Measurements from ENCODE around the gene OBSCN.

OBSCN gene

DNA sequence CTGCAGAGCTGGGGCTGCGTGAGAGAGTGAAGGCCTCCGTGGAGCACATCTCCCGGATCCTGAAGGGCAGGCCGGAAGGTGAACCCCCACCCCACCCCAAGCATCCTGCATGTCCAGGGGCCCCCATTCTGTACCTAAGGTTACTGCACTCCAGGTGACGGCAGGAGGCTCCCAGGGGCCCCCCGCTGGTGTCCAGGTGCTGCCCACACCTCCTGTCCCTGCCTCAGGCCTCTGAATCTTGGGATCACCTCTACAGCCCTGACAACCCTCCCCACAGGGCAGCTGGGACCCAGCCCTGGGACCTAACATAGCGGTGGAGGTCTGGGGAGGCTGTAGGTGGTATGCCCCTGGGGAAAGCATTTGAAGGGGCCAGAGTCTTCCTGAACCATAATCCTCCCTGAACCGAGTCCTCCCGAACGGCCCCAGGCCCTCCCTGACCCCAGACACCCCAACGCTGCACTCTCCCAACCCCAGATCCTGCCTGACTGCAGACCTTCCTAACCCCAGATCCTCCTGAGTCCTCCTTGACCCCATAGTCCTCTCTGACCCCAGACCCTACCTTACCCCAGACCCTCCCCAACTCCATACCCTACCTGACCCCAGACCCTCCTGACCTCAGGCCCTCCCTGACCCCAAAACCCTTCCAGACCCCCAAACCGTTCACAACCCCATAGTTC, 165.3 kb downstream of the OBSCN start:
- DNase-seq = no peak

GRCh38 chr1:228373681-228374571, 166.1 kb downstream of the OBSCN start:
- no peak for DNase-seq

GRCh38 chr1:228374711-228375577, 167.1 kb downstream of the OBSCN start:
- DNase-seq = peak; percentile 82

- no peak for DNase-seq
These were observed 167.9 kb downstream of the OBSCN start for GRCh38 chr1:228375578-228376261.

GRCh38 chr1:228376262-228376628, 168.4 kb downstream of the OBSCN start:
- DNase-seq = no peak

- no peak for DNase-seq
These were observed 169.1 kb downstream of the OBSCN start for GRCh38 chr1:228376651-228377631.

DNA sequence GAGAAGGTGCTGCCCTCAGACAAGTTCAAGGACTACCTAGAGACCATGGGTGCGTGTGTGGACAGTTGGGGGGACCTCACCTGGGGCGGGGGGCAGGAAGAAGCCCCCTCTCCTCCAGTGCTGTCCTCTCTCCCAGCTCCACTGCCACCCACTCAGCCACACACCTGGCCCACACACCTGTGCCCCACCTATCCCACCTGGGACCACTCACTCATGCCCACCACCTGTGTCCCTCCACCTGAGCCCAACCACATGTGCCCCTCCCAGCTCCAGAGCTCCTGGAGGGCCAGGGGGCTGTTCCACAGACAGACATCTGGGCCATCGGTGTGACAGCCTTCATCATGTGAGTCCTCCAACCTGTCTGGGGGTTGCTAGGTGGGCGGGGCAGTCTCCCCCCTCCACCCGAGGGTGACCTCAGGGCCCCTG, 169.8 kb downstream of the OBSCN start:
- DNase-seq = no peak

- DNase-seq = peak; percentile 47
These were observed 170.4 kb downstream of the OBSCN start for GRCh38 chr1:228378090-228378872.

- no peak for DNase-seq
These were observed 171.1 kb downstream of the OBSCN start for GRCh38 chr1:228378873-228379460.

DNA sequence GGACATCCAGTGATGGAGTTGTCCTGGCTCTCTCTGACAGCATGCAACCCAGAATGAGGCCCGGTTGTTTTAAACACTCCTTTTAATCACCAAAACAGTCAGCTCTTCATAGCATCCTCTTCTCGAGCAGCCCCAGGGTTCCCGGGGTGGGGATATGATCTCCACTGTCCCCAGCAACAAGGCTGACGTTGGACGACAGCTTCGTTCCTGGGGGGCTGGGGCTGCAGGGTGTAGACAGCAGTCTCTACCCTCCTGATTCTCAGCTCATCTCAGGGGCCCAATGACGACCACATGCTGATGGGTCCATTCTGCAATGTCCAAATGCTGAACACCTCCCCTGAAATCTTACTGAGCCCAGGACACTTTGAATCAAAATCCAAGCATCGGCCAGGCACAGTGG, 171.8 kb downstream of the OBSCN start:
- no peak for DNase-seq

- DNase-seq = no peak
These were observed 173.5 kb downstream of the OBSCN start for GRCh38 chr1:228381356-228381755.

DNA sequence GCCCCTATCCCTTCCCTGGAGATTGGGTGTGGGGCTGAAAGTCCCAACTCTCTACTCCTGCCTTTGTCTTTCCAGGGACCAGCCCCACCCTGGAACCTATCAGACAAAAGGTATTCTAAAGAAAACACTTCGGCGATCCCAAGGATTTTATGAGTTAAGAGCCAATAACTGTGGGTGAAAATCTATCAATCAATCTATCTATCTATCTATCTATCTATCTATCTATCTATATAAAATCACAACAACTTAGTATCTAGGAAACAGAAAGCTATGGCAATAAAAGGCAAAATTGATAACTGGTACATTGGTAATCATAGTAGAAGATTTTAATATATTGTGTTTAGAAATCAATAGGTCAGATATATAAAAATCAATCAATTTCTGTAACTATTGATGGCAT, 175.9 kb downstream of the OBSCN start:
- no peak for DNase-seq

GRCh38 chr1:228385232-228385631, 177.4 kb downstream of the OBSCN start:
- no peak for DNase-seq

DNA sequence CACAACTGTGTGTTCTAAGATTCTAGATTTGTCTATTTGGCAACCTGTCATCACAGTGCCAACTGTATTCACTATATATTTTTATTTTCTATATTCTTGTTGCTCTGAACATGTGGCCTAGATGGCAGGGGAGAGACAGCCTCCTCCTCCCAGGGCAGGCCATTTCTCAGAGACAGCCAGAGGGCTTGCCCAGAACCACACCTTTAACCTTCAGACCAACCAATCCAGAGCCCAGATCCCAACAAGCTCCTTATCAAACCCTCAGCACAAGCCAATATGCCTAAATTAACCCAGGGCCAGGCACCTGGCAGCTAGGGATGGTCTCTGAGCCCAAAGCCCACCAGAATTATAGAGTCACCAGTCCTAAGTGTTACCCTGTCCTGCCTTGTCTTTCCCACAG, 179.5 kb downstream of the OBSCN start:
- no peak for DNase-seq

- DNase-seq = no peak
These were observed 182.8 kb downstream of the OBSCN start for GRCh38 chr1:228390649-228391048.

DNA sequence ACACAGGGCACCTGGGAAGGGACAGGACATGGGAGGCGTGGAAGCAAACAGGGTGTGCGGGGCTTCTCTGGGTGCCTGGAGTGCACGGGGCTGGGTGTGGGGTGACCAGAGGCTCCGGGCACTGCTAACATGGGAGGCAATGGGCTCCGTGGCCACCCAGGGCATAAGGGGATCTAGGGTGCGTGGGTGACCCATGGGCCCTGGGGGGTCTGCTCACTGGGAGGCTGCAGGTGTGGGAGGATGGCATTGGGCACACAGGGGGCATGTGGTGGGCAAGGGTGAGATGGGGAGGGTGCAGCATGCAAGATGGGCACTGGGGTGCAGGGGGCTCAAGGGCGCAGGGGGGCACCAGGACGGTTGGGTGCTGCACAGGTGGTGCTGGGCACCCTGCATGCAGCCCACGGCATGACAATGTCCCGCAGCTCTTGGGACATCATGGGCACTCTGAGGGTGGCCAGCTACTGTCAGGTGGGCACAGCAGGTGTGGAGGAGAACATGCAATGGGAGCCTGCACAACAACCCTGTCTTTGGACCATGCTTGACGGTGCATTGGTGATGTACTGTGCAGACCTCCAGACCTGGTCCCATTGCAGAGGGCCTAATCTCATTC, 183.7 kb downstream of the OBSCN start:
- DNase-seq = no peak

DNA sequence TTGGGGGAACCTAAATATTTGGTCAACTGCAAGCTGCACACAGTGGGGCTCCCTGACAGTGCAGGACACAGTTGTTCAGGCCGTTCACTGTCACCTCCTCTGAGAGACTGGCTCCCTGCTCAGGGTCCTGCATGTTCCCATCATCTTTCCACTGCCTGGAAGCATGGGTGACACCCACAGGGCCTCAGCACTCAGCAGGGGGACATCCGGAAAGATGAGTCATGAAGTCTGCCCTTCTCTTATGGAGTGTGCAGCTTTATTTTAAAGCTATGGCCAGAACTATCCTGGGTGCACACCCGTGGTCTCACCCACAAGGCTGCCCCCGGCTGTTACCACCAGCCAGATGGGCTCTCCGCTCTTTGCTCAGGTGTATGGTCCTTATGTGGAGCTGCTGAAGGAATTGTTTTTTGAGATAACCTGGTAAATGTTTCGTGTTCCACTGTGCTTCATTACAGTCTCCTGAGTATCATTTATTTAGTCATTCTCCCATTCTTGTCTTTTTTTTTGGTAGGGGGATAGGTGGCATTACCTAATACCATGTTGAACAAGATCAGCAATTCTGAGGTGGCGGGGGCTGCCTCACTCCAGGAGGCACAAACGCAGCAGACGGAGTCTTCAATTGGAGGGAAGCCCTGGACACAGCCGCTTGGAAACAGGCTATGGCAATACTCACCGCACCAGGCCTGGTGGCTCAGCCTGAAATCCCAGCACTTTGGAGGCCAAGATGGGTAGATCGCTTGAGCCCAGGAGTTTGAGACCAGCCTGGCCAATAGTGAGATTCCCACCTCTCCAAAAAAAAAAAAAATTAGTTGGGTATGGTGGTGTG, 184.5 kb downstream of the OBSCN start:
- DNase-seq = no peak

- peak; percentile 16 for DNase-seq
These were observed 185.4 kb downstream of the OBSCN start for GRCh38 chr1:228393268-228393701.

Data from midbrain (tissue), 1 donor.